ENCODE measurements around the gene MARCHF10. TPM values are rescaled to one million over a fixed set of nuclear protein-coding genes. Genes with fewer than 3 reads are reported as not detected.
A peak's percentile ranks its signal among the peaks of the same experiment; 100 is the strongest.

Gene MARCHF10
- total RNA-seq, 1 experiment from 2014 or later: not detected

GRCh38 chr17:62753562-62753961, 54.6 kb downstream of the MARCHF10 start:
- H4K20me1 ChIP-seq (ENCODE audit: low read length): no peaks in the 10 kb centered on the region
- TF ChIP-seq CTCF (conservative IDR thresholded peaks at IDR 0.05; ENCODE audit: low read depth, low read length) (no peak), EZH2 (IDR thresholded peaks at IDR 0.05; ENCODE audit: low read length, unreplicated experiment) (no peak), EZH2phosphoT487 (IDR thresholded peaks at IDR 0.05; ENCODE audit: borderline replicate concordance, low read length) (no peak)
- H3K9me2 ChIP-seq (replicated peaks; ENCODE audit: low read length): no peaks in the 10 kb centered on the region
- H3F3A ChIP-seq (ENCODE audit: low read length, unreplicated experiment): no peaks in the 10 kb centered on the region
- peaks cover 11% of the 10 kb centered on the region for H3K4me1 ChIP-seq (ENCODE audit: insufficient read depth, low read length)
- no peak for DNase-seq
- H3K79me2 ChIP-seq (ENCODE audit: low read length): no peaks in the 10 kb centered on the region
- H3K9me3 ChIP-seq (ENCODE audit: low read length): no peaks in the 10 kb centered on the region
- H3K4me2 ChIP-seq (ENCODE audit: low read length): no peak overlapping the region
- BruUV-seq (replicated peaks): no TSS peak
- intact Hi-C loops (cut with micrococcal nuclease): no loop called here
- H2AFZ ChIP-seq (ENCODE audit: low read length): no peak overlapping the region
- no peaks in the 10 kb centered on the region for H3K27me3 ChIP-seq (ENCODE audit: low read length)
- no peak overlapping the region for H3K4me3 ChIP-seq (ENCODE audit: low read length)
- CTCF ChIA-PET: no interaction called here
- no peak for ATAC-seq
- no peaks in the 10 kb centered on the region for H3K36me3 ChIP-seq (ENCODE audit: low read depth, low read length)
- no peak overlapping the region for H3K9ac ChIP-seq (ENCODE audit: low read length)
- no peak overlapping the region for H3K27ac ChIP-seq (ENCODE audit: low read length)
- POLR2A ChIA-PET (ENCODE audit: unreplicated experiment): no interaction called here

- Histone ChIP-seq H3F3A (ENCODE audit: low read length, unreplicated experiment) (no peaks in the 10 kb centered on the region), H3K9ac (ENCODE audit: low read length) (no peak overlapping the region), H3K9me2 (replicated peaks; ENCODE audit: low read length) (no peaks in the 10 kb centered on the region), H3K27me3 (ENCODE audit: low read length) (no peaks in the 10 kb centered on the region), H3K4me1 (ENCODE audit: insufficient read depth, low read length) (peaks cover 11% of the 10 kb centered on the region), H3K79me2 (ENCODE audit: low read length) (no peaks in the 10 kb centered on the region), H4K20me1 (ENCODE audit: low read length) (no peaks in the 10 kb centered on the region), H3K36me3 (ENCODE audit: low read depth, low read length) (no peaks in the 10 kb centered on the region), H2AFZ (ENCODE audit: low read length) (peak overlapping the region; percentile 22; the same call in 1 of the 2 replicates), H3K9me3 (ENCODE audit: low read length) (no peaks in the 10 kb centered on the region), H3K4me2 (ENCODE audit: low read length) (peak overlapping the region; percentile 23), H3K27ac (ENCODE audit: low read length) (no peak overlapping the region), H3K4me3 (ENCODE audit: low read length) (no peak overlapping the region)
- intact Hi-C loops (cut with micrococcal nuclease): no loop called here
- BruUV-seq (replicated peaks): no TSS peak
- ChIA-PET CTCF (interaction anchor here (0.6 kb wide), 1 partner anchor 123 kb away, joined by 5 read pairs; no protein-coding TSS in a partner anchor), POLR2A (ENCODE audit: unreplicated experiment) (no interaction called here)
- DNase-seq (peak; percentile 75), ATAC-seq (peak; percentile 63)
- TF ChIP-seq EZH2 (IDR thresholded peaks at IDR 0.05; ENCODE audit: low read length, unreplicated experiment) (no peak), EZH2phosphoT487 (IDR thresholded peaks at IDR 0.05; ENCODE audit: borderline replicate concordance, low read length) (no peak), CTCF (conservative IDR thresholded peaks at IDR 0.05; ENCODE audit: low read depth, low read length) (no peak)
These were observed 56.9 kb downstream of the MARCHF10 start for GRCh38 chr17:62751060-62751691.

- no peaks in the 10 kb centered on the region for H3K27me3 ChIP-seq (ENCODE audit: low read length)
- H3K4me3 ChIP-seq (ENCODE audit: low read length): no peak overlapping the region
- no peaks in the 10 kb centered on the region for H3K36me3 ChIP-seq (ENCODE audit: low read depth, low read length)
- no peak overlapping the region for H3K27ac ChIP-seq (ENCODE audit: low read length)
- H3K9me3 ChIP-seq (ENCODE audit: low read length): no peaks in the 10 kb centered on the region
- no TSS peak for BruUV-seq (replicated peaks)
- intact Hi-C loops (cut with micrococcal nuclease): no loop called here
- H3K9ac ChIP-seq (ENCODE audit: low read length): no peak overlapping the region
- H3K4me1 ChIP-seq (ENCODE audit: insufficient read depth, low read length): peaks cover 11% of the 10 kb centered on the region
- DNase-seq: no peak
- H3F3A ChIP-seq (ENCODE audit: low read length, unreplicated experiment): no peaks in the 10 kb centered on the region
- no peaks in the 10 kb centered on the region for H4K20me1 ChIP-seq (ENCODE audit: low read length)
- ChIA-PET POLR2A (ENCODE audit: unreplicated experiment) (no interaction called here), CTCF (interaction anchor here (0.6 kb wide), 1 partner anchor 124 kb away, joined by 5 read pairs; no protein-coding TSS in a partner anchor)
- H3K79me2 ChIP-seq (ENCODE audit: low read length): no peaks in the 10 kb centered on the region
- H3K9me2 ChIP-seq (replicated peaks; ENCODE audit: low read length): no peaks in the 10 kb centered on the region
- TF ChIP-seq CTCF (conservative IDR thresholded peaks at IDR 0.05; ENCODE audit: low read depth, low read length) (no peak), EZH2 (IDR thresholded peaks at IDR 0.05; ENCODE audit: low read length, unreplicated experiment) (no peak), EZH2phosphoT487 (IDR thresholded peaks at IDR 0.05; ENCODE audit: borderline replicate concordance, low read length) (no peak)
- no peak for ATAC-seq
- H2AFZ ChIP-seq (ENCODE audit: low read length): peak overlapping the region; percentile 22; the same call in 1 of the 2 replicates
- H3K4me2 ChIP-seq (ENCODE audit: low read length): peak overlapping the region; percentile 23
These were observed 57.5 kb downstream of the MARCHF10 start for GRCh38 chr17:62750631-62751051.

Measured in PC-3 (cell line).